ENCODE measurements around the gene PRAC2. TPM values are rescaled to one million over a fixed set of nuclear protein-coding genes. Genes with fewer than 3 reads are reported as not detected.
"Not testable (repeated sequence)": the region's sequence is repeated elsewhere in the genome, so short reads cannot be mapped to it uniquely, and the experiment has no call there.

PRAC2 gene
- total and polyA plus RNA-seq, 2 donors, result 0.07 TPM; not detected in 1

- Histone ChIP-seq H3K4me3 (ENCODE audit: low read length in 2 of 2) (no peak overlapping the region), H3K27me3 (ENCODE audit: control insufficient read depth in 2 of 2, insufficient read depth in 1 of 2, low read length in 1 of 2) (peaks cover 5 to 65% of the 10 kb centered on the region in 2 donors), H3K4me1 (ENCODE audit: control insufficient read depth in 2 of 2, insufficient read depth in 2 of 2, low read length in 2 of 2) (no peaks in the 10 kb centered on the region), H3K27ac (ENCODE audit: low read depth in 1 of 2, low read length in 1 of 2) (no peak overlapping the region), H3K9me3 (ENCODE audit: control insufficient read depth in 2 of 2, insufficient read depth in 1 of 2, low read length in 1 of 2) (peaks cover 0 to 3% of the 10 kb centered on the region in 2 donors), H3K36me3 (ENCODE audit: control insufficient read depth in 2 of 2, insufficient read depth in 2 of 2, low read length in 1 of 2) (no peaks in the 10 kb centered on the region)
- DNase-seq (ENCODE audit: low read depth in 6 of 9, low spot score in 9 of 9), result no peak
- WGBS, result 95% methylated on average over 10 of the region's 10 CpGs
Measured at GRCh38 chr17:48701864-48702532, 21.0 kb upstream of the PRAC2 start.

- H3K36me3 ChIP-seq (ENCODE audit: control insufficient read depth in 2 of 2, insufficient read depth in 2 of 2, low read length in 1 of 2), result no peaks in the 10 kb centered on the region
- H3K27me3 ChIP-seq (ENCODE audit: control insufficient read depth in 2 of 2, insufficient read depth in 1 of 2, low read length in 1 of 2), result peaks cover 8 to 78% of the 10 kb centered on the region in 2 donors
- H3K4me3 ChIP-seq (ENCODE audit: low read length in 2 of 2), result no peak overlapping the region
- no peak overlapping the region for H3K27ac ChIP-seq (ENCODE audit: low read depth in 1 of 2, low read length in 1 of 2)
- no peak for DNase-seq (ENCODE audit: low read depth in 6 of 9, low spot score in 9 of 9)
- 90% methylated on average over 11 of the region's 11 CpGs for WGBS
- H3K9me3 ChIP-seq (ENCODE audit: control insufficient read depth in 2 of 2, insufficient read depth in 1 of 2, low read length in 1 of 2), result peaks cover 0 to 3% of the 10 kb centered on the region in 2 donors
- no peaks in the 10 kb centered on the region for H3K4me1 ChIP-seq (ENCODE audit: control insufficient read depth in 2 of 2, insufficient read depth in 2 of 2, low read length in 2 of 2)
Measured at GRCh38 chr17:48704361-48705248, 18.4 kb upstream of the PRAC2 start.

DNA sequence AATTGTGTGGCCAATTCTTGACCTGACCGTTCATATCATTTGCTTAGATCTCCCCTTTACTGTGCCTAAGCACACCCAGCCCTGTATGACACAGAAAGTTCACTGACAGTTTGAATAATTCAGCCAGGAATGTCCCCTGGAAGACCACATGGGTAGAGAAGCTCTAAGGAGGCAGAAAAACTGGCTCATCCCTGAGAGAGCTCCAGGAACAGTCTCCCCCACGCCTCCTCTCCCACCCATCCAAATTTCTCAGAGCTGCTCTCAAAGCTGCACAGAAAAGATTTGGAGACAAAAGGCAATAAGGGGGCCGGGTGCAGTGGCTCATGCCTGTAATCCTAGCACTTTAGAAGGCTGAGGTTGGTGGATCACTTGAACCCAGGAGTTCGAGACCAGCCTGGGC is 11.9 kb upstream of the PRAC2 start:
- Histone ChIP-seq H3K9me3 (ENCODE audit: control insufficient read depth in 2 of 2, insufficient read depth in 1 of 2, low read length in 1 of 2) (no peaks in the 10 kb centered on the region), H3K4me3 (ENCODE audit: low read length in 2 of 2) (no peak overlapping the region), H3K27me3 (ENCODE audit: control insufficient read depth in 2 of 2, insufficient read depth in 1 of 2, low read length in 1 of 2) (peaks cover 16 to 89% of the 10 kb centered on the region in 2 donors), H3K36me3 (ENCODE audit: control insufficient read depth in 2 of 2, insufficient read depth in 2 of 2, low read length in 1 of 2) (no peaks in the 10 kb centered on the region), H3K27ac (ENCODE audit: low read depth in 1 of 2, low read length in 1 of 2) (no peak overlapping the region), H3K4me1 (ENCODE audit: control insufficient read depth in 2 of 2, insufficient read depth in 2 of 2, low read length in 2 of 2) (no peaks in the 10 kb centered on the region)
- DNase-seq (ENCODE audit: low read depth in 6 of 9, low spot score in 9 of 9), result no peak
- WGBS, result 81% methylated on average over 4 of the region's 4 CpGs

DNA sequence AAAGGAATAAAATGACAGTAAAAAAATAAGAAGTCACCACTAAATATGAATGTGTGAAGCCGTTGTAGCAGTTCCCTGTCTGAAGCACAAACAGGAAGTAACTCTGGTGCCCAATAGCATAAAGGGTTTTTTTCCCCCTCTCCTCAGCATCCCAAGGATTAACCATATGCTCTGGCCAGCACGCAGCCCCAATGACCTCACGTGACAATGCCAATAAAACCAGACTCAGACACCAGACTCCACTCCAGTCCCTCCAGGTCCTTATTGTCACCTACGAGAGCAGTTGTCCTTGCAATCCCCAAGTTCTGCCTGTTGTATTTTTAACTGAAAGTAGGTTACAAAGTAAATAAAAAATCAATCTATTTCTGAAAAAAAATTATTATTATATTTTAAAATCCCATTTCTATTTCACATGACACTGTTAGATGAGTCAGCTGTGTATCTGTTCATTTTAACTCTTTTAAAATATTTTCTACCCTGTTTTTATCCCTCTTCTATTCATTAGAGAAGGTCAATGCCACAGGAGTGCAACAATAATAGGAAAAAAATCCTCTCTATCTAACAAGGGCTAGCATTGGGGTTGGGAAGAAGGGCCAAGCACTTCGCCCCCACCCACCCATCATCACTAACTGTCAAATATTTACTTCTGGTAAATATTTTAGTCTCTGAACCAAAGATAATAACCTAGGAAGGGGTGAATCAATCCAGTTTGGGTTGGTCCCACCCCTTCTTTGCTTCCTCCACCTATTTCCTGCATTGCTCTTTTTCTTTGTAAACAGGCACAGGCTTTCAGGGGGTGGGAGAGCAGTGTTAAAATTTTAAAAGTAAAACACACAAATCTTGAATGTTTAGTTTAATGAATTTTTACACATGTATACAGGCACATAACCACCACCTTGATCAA is 7.2 kb upstream of the PRAC2 start:
- no peak for DNase-seq (ENCODE audit: low read depth in 6 of 9, low spot score in 9 of 9)
- H3K4me1 ChIP-seq (ENCODE audit: control insufficient read depth in 2 of 2, insufficient read depth in 2 of 2, low read length in 2 of 2), result peaks cover 0 to 11% of the 10 kb centered on the region in 2 donors
- WGBS, result 59% methylated on average over 5 of the region's 5 CpGs
- peaks cover 0 to 4% of the 10 kb centered on the region in 2 donors for H3K9me3 ChIP-seq (ENCODE audit: control insufficient read depth in 2 of 2, insufficient read depth in 1 of 2, low read length in 1 of 2)
- H3K27me3 ChIP-seq (ENCODE audit: control insufficient read depth in 2 of 2, insufficient read depth in 1 of 2, low read length in 1 of 2), result peaks cover 45 to 92% of the 10 kb centered on the region in 2 donors
- H3K27ac ChIP-seq (ENCODE audit: low read depth in 1 of 2, low read length in 1 of 2), result no peak overlapping the region
- no peak overlapping the region for H3K4me3 ChIP-seq (ENCODE audit: low read length in 2 of 2)
- no peaks in the 10 kb centered on the region for H3K36me3 ChIP-seq (ENCODE audit: control insufficient read depth in 2 of 2, insufficient read depth in 2 of 2, low read length in 1 of 2)

DNA sequence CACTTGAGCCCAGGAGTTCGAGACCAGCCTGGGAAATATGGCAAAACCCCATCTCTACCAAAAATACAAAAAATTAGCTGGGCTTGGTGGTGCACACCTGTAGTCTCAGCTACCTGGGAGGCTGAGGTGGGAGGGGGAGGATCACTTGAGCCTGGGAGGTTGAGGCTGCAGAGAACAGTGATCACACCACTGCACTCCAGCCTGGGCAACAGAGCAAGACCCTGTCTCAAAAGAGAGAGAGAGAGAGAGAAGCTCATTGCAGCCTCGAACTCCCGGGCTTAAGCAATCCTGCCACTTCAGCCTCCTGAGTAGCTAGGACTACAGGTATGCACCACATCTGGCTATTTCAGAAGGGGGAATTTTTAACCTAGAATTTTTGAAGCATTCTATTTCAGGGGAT is 6.4 kb upstream of the PRAC2 start:
- Histone ChIP-seq H3K27me3 (ENCODE audit: control insufficient read depth in 2 of 2, insufficient read depth in 1 of 2, low read length in 1 of 2) (peaks cover 47 to 93% of the 10 kb centered on the region in 2 donors), H3K4me1 (ENCODE audit: control insufficient read depth in 2 of 2, insufficient read depth in 2 of 2, low read length in 2 of 2) (peaks cover 0 to 11% of the 10 kb centered on the region in 2 donors)
- DNase-seq (ENCODE audit: low read depth in 6 of 9, low spot score in 9 of 9); H3K27ac ChIP-seq (ENCODE audit: low read depth in 1 of 2, low read length in 1 of 2); H3K36me3 ChIP-seq (ENCODE audit: control insufficient read depth in 2 of 2, insufficient read depth in 2 of 2, low read length in 1 of 2); H3K4me3 ChIP-seq (ENCODE audit: low read length in 2 of 2); H3K9me3 ChIP-seq (ENCODE audit: control insufficient read depth in 2 of 2, insufficient read depth in 1 of 2, low read length in 1 of 2): not testable (repeated sequence)
- WGBS, result 88% methylated on average over 3 of the region's 3 CpGs

- WGBS, result 14% methylated on average over 10 of the region's 10 CpGs
- Histone ChIP-seq H3K4me1 (ENCODE audit: control insufficient read depth in 2 of 2, insufficient read depth in 2 of 2, low read length in 2 of 2) (peaks cover 0 to 11% of the 10 kb centered on the region in 2 donors), H3K27me3 (ENCODE audit: control insufficient read depth in 2 of 2, insufficient read depth in 1 of 2, low read length in 1 of 2) (peaks cover 57 to 95% of the 10 kb centered on the region in 2 donors), H3K9me3 (ENCODE audit: control insufficient read depth in 2 of 2, insufficient read depth in 1 of 2, low read length in 1 of 2) (peaks cover 0 to 9% of the 10 kb centered on the region in 2 donors), H3K36me3 (ENCODE audit: control insufficient read depth in 2 of 2, insufficient read depth in 2 of 2, low read length in 1 of 2) (no peaks in the 10 kb centered on the region), H3K27ac (ENCODE audit: low read depth in 1 of 2, low read length in 1 of 2) (no peak overlapping the region), H3K4me3 (ENCODE audit: low read length in 2 of 2) (no peak overlapping the region)
- DNase-seq (ENCODE audit: low read depth in 6 of 9, low spot score in 9 of 9), result no peak
Measured at GRCh38 chr17:48717367-48718226, 5.4 kb upstream of the PRAC2 start.

DNA sequence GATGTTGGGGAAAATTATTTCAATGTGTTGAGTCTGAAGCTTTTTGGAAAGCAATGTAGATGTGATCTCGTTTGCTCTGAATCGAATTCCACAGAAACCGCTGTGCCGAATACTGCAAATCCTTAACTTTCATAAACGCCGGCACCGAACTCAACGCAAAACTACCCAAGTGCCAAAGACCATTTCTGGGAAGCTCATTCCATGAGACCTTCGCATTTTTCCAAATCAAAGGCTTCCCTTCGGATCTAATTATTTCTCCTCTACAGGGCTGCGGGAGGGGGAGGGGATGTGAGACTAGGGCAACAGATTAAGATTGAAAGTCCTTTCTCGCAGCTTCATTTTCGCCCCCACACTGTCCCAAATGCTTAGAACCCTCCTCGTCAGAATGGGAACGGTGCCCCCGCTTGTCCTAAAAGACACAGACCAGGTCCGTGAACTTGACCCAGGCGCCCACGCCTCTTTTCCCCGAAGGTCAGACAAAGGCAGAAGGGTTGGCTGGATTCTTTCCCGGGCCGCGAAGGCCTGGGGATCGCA is 4.7 kb upstream of the PRAC2 start:
- DNase-seq (ENCODE audit: low read depth in 6 of 9, low spot score in 9 of 9), result peak in 1 of 9 donors; percentile 36
- WGBS, result 11% methylated on average over 24 of the region's 24 CpGs
- H3K9me3 ChIP-seq (ENCODE audit: control insufficient read depth in 2 of 2, insufficient read depth in 1 of 2, low read length in 1 of 2), result peaks cover 0 to 9% of the 10 kb centered on the region in 2 donors
- no peaks in the 10 kb centered on the region for H3K36me3 ChIP-seq (ENCODE audit: control insufficient read depth in 2 of 2, insufficient read depth in 2 of 2, low read length in 1 of 2)
- H3K4me3 ChIP-seq (ENCODE audit: low read length in 2 of 2), result no peak overlapping the region
- peaks cover 0 to 18% of the 10 kb centered on the region in 2 donors for H3K4me1 ChIP-seq (ENCODE audit: control insufficient read depth in 2 of 2, insufficient read depth in 2 of 2, low read length in 2 of 2)
- no peak overlapping the region for H3K27ac ChIP-seq (ENCODE audit: low read depth in 1 of 2, low read length in 1 of 2)
- peaks cover 64 to 97% of the 10 kb centered on the region in 2 donors for H3K27me3 ChIP-seq (ENCODE audit: control insufficient read depth in 2 of 2, insufficient read depth in 1 of 2, low read length in 1 of 2)
